Adrenal gland (tissue), 5 donors: Measurements from ENCODE around the gene MAL.

Experiments used
- CTCF ChIP-seq, 6 experiments: fragments of 450-650 bp in 4 of 6; fragments of 200-600 bp in 2 of 6; sonication (generic) in 1 of 6; IDR thresholded peaks; 1 replicate in 5 of 6; 2 replicates in 1 of 6; pipeline versions ENCODE4 v1.5.1 to v1.8.0; 2016 to 2021; ENCODE audit warnings: antibody characterized with exemption in 6 of 6, mild to moderate bottlenecking in 2 of 6, moderate library complexity in 1 of 6
- POLR2A ChIP-seq, 2 donors: fragments of 450-650 bp; IDR thresholded peaks; one replicate each; pipeline ENCODE4 v1.6.1; 2017; ENCODE audit warnings: antibody characterized with exemption in 2 of 2, mild to moderate bottlenecking in 2 of 2, moderate library complexity in 1 of 2
- donor health status: DM: no; HTN: no; CAD: no.

- TF ChIP-seq POLR2A (IDR thresholded peaks at IDR 0.05): no peak
- no peak for TF ChIP-seq CTCF (IDR thresholded peaks at IDR 0.05)
Observed at GRCh38 chr2:95068256-95068655, 42.7 kb downstream of the MAL start.
